ENCODE measurements around the gene THRB. TPM values are rescaled to one million over a fixed set of nuclear protein-coding genes. Genes with fewer than 3 reads are reported as not detected.

Gene THRB
- total RNA-seq, 4 donors from 2014 or later, result 19.8 to 25.8 (median 23.4) TPM

DNA sequence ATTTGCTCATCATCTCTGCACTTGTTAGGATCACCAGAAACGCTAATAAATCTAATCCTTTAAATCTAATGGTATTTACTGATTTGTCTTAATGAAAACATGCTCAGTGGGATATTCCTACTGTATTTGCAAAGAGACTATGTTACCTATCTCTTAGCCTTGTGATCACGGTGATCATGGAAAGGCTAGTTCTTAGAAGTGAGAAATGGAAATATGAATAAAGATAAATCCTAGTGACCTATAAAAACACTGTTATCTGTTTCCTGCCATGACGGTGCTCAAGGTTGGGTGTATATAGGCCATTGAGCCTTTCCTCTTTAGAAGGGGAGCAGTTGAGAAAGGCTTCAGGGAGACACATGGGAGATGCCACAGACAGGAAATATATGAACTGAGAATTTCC, 116.3 kb downstream of the THRB start:
- WGBS, 2 donors, result 88% methylated on average over 3 of the region's 3 CpGs
- no peak for TF ChIP-seq CTCF (IDR thresholded peaks at IDR 0.05)
- no peak for TF ChIP-seq POLR2A (IDR thresholded peaks at IDR 0.05)
- intact Hi-C loops (cut with DNase I; ENCODE audit: low total_unique reads), result no loop called here
- H3K4me3 ChIP-seq (ENCODE audit: low read depth, poor library complexity, severe bottlenecking), result no peak overlapping the region
- DNase-seq (ENCODE audit: low spot score in 2 of 2), result no peak

GRCh38 chr3:24377218-24377993, 117.2 kb downstream of the THRB start:
- H3K4me3 ChIP-seq (ENCODE audit: low read depth, poor library complexity, severe bottlenecking), result no peak overlapping the region
- intact Hi-C loops (cut with DNase I; ENCODE audit: low total_unique reads), result no loop called here
- DNase-seq (ENCODE audit: low spot score in 2 of 2), result peak; percentile 38 to 85
- TF ChIP-seq POLR2A (IDR thresholded peaks at IDR 0.05) (no peak), CTCF (IDR thresholded peaks at IDR 0.05) (no peak)

DNA sequence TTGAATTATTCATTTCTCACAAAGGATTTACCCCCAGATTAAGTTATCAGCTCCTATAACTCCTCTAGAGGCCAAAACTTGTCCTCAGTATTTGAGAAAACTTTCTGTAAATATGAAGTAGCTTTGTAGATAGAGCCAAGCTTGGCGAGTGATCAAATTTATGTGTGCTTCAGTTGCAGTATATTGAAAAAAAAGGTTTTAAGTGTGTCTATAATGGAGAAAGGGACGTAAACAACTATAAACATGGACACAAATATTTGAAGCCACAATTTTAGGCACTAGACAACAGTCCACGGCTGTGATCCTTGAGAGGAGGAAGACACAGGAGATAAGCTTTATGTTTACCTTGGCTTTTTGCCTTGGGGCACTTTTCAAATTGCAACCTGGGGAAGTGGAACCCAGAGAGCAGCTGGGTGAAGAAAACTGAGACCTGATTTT, 118.7 kb downstream of the THRB start:
- DNase-seq (ENCODE audit: low spot score in 2 of 2), result no peak
- H3K4me3 ChIP-seq (ENCODE audit: low read depth, poor library complexity, severe bottlenecking), result no peak overlapping the region
- 64 to 70% methylated on average over 3 of the region's 3 CpGs for WGBS, 2 donors
- TF ChIP-seq CTCF (IDR thresholded peaks at IDR 0.05) (no peak), POLR2A (IDR thresholded peaks at IDR 0.05) (no peak)
- intact Hi-C loops (cut with DNase I; ENCODE audit: low total_unique reads), result no loop called here

DNA sequence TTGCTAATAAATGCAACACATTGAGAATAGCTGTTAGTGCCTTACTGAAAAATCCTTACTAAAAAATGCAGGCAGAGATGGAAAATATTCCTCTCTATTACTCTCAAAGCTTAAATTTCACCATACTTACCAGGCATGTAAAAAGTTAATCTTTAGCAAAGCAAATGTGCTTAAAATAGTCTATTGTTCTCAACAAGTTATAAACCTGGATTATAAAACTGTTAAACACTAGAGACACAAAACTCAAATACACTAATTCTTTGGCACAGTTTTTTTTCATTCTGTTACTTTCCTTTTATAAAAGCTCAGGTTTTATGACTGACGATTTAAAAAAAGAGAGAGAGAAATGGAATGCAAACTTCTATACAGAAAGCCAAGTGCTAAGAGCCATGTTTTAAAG, 119.8 kb downstream of the THRB start:
- TF ChIP-seq POLR2A (IDR thresholded peaks at IDR 0.05) (no peak), CTCF (IDR thresholded peaks at IDR 0.05) (no peak)
- DNase-seq (ENCODE audit: low spot score in 2 of 2), result no peak
- intact Hi-C loops (cut with DNase I; ENCODE audit: low total_unique reads), result no loop called here
- H3K4me3 ChIP-seq (ENCODE audit: low read depth, poor library complexity, severe bottlenecking), result no peak overlapping the region
- WGBS, 2 donors, result 31 to 38% methylated on average over 1 of the region's 1 CpG

DNA sequence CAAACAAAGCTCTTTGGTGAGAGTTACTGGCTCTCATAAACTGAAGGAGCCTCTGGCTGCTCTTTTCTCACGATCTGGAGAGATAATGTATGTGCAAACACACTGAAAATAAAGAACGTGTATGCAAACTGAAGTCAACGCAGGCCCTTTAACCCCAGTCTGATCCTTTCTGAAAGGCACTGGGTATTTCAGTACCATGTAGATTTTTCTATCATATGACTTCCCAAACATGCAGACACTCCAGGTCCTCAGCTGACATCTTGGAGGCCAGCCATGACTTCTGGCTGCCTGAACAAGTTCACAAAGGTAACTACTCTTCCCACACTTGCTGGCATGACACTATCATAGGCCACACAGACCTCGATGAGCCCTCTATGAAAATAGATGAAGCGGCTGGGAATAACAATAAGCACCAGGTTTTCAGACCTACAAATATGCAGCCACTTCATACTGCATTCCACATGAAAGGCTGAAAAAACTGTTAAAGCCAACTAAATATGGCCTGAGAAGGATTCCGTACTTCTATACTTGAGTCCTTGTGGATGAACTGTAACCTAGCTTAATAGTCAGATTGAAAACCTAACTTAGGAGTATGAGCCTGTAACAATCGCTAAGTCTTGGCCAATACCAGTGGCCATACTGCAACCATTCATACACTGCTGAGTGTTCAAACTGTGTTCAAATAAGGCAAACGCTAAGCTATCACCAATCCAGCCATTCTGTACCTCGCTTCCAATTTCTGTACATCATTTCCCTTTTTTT, 121.3 kb downstream of the THRB start:
- 70 to 72% methylated on average over 9 of the region's 9 CpGs for WGBS, 2 donors
- intact Hi-C loops (cut with DNase I; ENCODE audit: low total_unique reads), result no loop called here
- DNase-seq (ENCODE audit: low spot score in 2 of 2), result peak in 1 of 2 donors; percentile 51
- no peak for TF ChIP-seq CTCF (IDR thresholded peaks at IDR 0.05)
- TF ChIP-seq POLR2A (IDR thresholded peaks at IDR 0.05), result no peak
- H3K4me3 ChIP-seq (ENCODE audit: low read depth, poor library complexity, severe bottlenecking), result no peak overlapping the region
